ENCODE measurements around the gene ELOVL7.
"Not testable (repeated sequence)": the region's sequence is repeated elsewhere in the genome, so short reads cannot be mapped to it uniquely, and the experiment has no call there.

The ELOVL7 gene

DNA sequence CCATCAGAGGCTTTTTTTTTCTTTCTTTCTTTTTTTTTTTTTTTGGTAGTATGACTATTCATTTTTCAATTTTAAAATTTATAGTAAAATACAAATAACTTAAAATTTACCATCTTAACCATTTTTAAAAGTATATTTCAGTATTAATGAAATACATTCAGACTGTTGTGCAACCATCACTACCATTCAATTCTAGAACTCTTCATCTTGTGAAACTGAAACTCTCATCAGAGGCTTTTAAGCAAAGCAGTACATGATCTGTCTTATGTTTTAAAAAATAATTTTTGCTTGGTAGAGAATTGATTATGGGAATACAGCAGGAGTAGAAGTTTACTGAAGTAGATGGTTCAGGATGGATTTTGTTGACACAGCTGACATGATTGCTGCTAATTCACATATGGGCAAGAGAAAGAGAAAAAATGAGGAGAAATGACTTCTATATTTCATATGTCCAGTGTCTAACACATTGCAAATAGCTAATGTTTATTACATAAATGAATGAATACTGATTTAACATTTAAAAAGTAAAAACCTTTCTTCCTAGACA is 13.4 kb downstream of the ELOVL7 start:
- no peak for DNase-seq (ENCODE audit: low read depth in 4 of 4, low spot score in 1 of 4)

DNA sequence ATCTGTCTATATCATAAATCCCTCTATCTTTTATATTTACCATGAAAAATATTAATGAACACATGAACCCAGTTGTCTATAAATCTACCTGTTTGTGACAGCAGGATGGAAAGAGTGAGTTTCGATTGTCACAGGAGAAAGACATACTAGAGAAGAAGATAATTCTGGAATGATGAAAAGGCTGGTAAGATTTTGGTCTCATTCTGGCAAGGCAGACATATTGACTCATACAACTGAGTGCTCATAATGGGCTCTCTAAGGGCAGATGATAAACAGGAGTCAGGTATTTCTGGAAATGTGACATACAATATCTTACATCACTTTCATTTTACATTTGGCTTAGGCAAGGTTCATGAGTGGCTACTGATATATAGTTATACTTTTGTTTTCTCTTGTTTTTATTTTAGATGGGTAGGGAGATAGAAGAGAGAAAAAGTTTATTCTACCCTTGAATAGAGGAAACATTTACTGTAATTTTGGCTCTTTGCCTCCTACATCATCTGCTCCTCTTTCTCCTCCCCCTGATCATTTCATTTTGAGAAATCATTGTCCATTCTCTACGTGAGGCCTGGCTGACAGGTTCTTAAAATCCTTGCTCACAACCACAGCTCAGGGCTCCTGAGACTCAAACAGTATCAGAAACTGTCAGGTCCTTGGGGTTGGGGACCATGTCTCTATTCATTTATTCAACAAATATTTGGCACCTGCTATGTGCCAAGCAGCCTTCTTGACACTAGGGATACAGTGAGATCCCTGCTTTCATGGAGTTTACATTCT is 14.4 kb downstream of the ELOVL7 start:
- no peak for DNase-seq (ENCODE audit: low read depth in 4 of 4, low spot score in 1 of 4)

DNA sequence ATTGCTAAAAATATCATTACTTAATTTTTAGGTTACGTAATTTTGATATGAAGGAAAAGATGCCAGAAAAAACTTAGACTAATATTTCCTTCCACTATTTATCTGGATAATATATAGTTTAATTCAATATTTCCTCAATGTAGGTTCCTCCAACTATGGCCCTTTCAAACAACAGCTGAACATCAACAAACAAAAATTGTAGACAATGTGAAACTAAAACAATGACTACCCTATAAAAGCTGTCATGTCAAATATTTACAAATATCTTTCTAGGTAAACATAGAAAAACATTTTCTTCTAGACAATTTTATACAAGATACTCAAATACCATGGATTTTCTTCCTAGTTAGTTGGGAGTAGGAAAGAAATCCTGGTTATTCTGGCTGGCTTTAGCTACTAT is 16.9 kb downstream of the ELOVL7 start:
- DNase-seq (ENCODE audit: low read depth in 4 of 4, low spot score in 1 of 4): no peak

DNA sequence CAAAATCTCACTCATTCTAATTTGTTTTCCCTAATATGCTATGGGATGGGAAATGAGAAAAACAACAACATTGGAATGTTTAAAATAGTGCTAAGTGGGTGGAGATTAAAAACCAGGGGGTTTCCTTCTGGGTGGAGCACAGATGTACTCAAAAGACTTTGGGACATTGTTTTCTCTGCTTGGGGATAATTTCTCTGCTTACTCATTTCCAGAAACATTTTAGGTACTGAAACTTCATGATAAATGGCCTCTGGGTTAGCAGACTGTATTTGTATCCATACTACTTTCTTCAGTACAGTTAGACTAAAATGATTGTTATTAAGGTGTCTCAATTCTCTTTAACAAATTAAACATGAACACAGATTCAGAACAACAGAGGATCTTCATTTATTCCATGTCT is 17.4 kb downstream of the ELOVL7 start:
- DNase-seq (ENCODE audit: low read depth in 4 of 4, low spot score in 1 of 4): no peak

DNA sequence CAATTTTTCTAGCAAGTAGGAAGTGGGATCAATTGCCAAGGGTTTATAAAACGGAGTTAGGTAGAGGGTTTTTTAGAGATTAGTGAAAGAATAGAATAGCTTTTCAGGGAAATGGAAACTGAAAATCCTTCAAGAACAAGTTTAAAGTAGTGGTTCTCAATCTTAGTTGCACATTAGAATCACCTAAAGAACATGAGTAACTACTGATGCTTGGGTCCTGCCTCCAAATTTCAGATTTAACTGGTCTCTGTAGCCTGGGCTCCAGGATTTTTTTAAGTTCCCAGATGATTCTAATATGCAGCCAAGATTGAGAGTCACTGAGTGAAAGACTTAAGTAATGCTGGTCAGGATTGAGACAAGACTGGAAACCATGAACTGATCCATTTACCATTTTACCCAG is 20.5 kb downstream of the ELOVL7 start:
- no peak for DNase-seq (ENCODE audit: low read depth in 4 of 4, low spot score in 1 of 4)

DNA sequence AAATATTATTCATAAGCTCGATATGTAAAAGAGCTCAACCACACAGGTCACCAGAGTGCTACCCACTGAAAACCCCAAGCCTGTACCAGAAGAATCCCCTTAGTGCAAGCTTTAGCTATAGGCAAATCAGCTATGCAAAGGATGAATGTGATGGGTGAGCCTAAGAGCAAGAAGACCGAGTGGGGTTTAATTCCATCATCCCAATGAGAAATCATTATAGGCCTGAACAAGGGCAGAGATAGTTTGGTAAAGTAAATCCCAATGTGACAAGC is 21.8 kb downstream of the ELOVL7 start:
- DNase-seq (ENCODE audit: low read depth in 4 of 4, low spot score in 1 of 4): no peak

DNA sequence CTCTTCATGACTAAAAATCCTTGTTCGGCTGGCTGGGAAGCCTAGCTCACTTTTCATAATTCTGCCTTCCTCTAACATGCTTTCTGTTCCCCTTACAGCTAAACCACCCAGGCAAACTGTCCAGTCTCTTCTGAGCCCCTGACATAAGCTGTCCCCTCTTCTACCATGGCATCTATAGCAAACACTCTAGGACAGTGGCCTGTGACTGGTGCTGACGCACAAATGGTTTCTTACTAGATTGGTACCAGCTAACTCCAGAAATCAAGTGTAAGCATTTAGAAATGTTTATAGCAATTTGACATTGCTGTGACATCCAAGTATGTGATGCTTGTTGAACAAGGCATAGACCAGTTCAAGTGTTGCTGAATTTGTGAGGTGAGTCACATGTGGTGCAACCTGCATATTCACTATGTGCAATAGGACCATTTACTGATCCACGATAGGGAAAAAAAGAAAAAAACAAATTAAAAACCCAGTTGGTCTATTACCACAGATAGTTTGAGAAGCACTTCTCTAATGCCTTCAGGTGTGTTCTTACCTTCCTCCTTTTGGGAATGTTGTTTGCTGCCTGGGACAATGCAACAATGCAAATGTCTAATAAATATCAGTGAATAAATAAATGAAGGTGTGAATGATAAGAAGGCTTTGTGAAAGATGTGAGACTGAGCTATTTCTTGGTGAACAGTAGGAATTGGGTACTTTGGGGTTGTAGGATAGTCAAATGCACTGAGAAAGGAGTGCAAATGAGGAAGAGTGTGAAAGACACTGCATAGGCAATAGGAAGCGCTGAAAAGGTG is 22.4 kb downstream of the ELOVL7 start:
- DNase-seq (ENCODE audit: low read depth in 4 of 4, low spot score in 1 of 4): no peak

DNA sequence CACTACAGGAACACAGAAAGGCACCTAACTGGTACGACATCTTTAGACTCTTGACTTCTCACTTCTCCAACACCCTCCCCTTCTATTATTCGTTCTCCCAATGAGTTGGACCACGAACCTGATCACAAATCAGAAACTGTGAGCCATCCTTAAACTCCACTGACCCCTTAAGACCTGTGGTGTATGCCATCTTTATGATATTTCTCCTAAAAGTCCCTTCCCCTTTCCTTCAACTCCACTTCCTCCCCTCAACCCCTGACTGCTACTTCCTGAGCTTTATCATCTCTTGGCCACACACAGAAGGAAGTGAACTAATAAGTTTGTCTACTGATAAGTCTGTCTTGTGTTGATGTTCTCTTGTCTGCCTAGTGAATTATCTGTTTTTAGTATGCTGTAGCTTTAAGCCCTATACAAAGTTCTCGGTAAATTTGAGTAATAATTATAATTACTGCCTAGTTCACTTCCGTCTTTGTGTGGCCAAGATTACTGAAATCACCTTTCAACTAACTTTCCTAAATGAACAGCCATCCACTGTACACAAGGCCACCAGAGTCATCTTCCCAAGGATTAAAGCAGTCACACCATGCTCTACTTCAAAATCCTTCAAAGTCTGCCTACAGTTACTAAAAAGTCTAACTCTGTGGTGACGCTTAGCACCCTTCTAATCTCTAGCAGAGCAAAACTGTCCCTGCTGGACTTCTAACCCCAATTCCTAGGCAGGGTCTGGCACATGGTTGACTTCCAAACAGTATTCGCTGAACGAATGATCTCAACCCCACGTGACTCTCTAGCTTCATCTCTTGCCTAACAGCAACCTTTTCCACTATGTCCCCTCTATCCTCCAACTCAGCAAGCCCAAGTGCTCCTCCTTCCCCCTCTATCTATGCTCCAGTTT is 23.2 kb downstream of the ELOVL7 start:
- DNase-seq (ENCODE audit: low read depth in 4 of 4, low spot score in 1 of 4): no peak

DNA sequence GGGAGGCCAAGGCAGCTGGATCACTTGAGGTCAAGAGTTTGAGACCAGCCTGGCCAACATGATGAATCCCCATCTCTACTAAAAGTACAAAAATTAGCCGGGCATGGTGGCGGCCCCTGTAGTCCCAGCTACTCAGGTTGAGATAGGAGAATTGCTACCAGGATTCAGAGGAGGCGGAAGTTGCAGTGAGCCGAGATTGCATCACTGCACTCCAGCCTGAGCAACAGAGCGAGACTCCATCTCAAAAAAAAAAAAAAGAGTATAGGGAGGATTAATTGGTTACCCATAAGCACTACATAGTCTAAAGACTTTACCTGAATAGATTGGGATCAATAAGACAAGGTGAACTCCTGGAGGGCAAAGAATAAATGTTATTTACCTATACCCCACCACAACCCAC is 27.9 kb downstream of the ELOVL7 start:
- DNase-seq (ENCODE audit: low read depth in 4 of 4, low spot score in 1 of 4): not testable (repeated sequence)

DNA sequence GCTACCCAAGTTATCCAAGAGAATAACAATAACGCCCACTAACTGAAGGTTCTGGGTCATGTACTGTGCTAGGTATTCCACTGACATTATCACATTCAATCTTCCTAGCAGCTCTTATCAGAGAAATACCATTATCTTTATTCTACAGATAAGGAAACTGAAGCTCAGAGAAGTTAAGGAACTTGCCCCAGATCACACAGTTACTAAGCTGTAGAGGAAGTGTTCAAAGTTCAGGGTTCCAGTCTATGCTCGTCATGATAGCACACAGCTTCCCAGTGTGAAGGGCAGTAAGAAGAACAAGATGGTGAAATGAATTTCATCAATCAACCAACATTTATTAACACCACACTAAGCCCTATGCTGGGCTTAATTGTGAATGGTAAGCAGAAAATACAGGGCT is 29.6 kb downstream of the ELOVL7 start:
- DNase-seq (ENCODE audit: low read depth in 4 of 4, low spot score in 1 of 4): no peak

DNA sequence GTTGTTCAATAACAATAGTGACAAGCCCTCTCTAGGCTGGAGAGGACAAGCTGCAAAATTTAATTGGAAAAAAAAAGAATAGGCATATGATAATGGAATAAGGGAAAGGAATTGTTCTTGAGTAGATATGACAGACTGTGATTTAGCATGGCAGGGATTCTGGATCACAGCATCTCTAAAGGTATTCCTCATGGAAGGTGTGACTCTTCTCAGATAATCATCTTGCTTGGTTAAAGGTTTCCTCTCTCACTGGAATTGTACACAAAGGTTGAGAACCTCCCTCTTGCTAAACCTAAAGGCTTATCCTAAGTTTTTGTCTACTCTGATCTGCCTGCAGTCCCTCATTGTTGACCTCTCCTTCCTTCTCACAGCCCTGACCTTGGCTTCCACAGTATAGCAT is 31.6 kb downstream of the ELOVL7 start:
- no peak for DNase-seq (ENCODE audit: low read depth in 4 of 4, low spot score in 1 of 4)

DNA sequence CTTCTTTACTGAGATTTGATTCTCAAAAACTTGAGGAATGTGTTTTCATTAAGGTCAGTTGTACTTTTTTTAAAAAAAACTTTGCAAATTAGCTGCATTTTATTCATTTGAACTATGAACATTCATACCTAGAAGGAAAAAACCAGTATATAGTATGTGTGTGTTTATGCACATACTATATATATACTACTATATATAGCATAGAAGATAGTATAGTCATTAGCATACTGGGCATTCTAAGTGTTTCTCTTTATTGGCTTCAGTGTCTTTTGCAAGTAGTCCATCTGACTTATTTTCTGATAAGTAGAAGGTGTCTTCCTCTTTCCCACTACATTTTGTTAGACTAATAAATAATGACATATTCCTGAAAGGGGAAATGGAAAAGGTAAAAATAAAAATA is 33.0 kb downstream of the ELOVL7 start:
- DNase-seq (ENCODE audit: low read depth in 4 of 4, low spot score in 1 of 4): no peak

DNA sequence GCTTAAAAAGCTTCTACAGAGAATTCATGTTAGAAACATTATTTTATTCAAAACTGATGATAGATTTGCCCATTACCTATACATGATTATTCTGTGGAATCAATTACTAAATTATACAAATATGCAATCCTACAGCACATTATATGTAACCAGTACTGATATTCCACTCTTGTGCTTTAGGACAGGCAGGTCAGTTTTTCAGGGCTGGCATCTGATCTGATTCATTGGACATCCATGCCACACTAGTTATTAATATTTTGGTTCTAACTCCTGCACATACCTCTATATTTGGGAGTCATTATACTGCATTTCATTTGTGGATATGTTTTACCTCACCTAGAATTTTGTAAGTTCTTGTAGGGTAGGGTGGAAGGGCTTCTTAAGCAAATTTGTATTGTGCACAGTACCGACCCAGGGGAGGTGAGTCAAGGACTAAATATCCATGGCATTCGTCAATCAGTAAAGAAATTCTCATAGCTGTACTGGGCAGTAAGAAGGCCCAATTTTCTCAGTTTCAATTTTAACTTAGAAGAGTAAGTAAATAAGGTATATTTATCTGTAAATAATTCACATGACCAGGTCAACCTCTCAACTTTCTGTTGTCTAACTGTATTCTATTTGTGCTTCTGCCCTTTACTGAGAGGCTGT is 33.5 kb downstream of the ELOVL7 start:
- no peak for DNase-seq (ENCODE audit: low read depth in 4 of 4, low spot score in 1 of 4)

DNA sequence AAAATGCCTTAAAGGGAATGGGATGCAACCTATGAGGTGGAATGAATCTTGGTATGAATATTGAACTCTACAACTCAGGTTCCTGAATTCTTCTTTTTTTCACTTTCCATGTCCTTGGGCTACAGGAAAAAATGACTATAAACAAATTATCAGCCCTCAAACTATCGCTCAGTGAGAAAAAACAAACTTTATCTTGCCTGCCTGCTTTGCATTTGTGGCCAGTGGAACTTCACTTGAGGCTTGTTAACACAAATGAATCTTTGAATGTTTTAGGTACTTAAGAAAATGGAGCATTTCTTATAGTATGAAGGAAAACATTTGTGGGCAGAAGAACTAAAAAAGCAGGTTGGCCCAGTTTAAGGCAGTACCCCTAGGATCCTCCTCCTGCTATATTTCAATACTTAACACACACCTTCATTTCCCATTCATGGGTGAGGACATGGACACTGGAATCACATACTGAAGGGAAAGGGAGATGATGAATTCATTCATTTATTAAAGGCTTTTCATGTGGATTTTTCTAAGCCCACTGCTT is 34.1 kb downstream of the ELOVL7 start:
- DNase-seq (ENCODE audit: low read depth in 4 of 4, low spot score in 1 of 4): no peak

DNA sequence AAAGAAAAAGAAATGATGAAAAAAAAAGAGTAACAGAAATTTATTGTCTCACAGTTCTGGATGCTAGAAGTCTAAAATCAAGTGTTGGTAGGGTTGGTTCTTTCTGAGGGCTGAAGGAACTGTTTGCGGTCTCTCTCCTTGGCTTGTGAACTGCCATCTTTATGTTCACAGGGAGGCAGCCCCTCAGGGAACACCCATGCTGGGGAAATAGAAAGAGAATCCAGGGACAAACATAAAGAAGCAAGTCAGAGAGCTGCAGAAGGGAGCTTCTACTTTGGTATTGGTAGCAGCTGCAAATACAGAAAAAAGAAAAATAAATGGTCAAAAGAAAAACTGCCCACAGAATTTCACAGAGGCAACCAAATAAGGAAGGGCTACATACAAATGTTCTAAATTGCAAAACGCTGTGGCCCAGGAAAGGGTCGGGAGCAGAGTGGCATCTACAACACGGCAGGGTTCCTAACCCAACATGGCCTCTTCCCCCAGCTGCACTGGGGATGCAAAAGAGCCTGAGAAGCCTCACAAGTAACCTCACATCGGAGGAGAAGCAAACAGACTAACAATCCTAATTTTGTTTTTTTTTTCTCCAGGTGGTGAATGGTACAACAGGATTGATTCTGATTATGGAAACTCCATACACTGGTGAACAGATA is 37.4 kb downstream of the ELOVL7 start:
- no peak for DNase-seq (ENCODE audit: low read depth in 4 of 4, low spot score in 1 of 4)

DNA sequence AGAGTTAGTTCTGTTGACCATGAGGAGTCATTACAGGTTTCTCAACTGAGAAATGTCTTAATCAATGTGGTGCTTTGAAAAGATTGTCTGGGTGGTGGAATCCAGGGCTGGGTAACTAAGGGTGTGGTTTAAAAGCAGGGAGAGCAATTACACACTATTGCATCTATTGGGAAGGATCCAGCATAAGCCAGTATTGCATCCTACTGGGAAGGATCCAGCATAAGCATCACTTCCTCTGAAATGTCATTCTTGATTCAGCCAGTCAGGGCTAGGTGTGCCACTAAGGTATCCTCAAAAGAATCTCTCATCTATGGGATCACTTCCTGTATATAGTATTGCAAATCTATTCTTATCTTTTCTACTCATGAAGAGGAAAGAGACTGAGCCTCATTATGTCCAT is 38.6 kb downstream of the ELOVL7 start:
- no peak for DNase-seq (ENCODE audit: low read depth in 4 of 4, low spot score in 1 of 4)

DNA sequence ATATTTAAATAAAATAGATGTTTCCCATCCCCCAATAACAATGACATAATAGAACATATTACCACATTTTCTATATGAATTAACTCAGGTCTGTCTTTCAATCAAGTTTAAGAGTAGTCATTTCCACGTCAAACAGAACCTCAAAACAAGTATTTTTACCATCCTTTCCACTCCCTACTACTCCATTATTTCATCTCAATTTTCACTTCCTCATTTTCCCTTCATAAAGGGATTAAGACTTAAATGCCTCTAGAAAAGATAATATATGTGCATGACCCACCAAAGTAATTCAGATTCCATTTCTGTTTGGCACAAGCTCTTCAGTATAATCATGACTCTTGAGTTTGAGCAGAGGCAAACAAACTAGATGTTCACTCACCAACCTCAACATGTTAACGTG is 40.4 kb downstream of the ELOVL7 start:
- DNase-seq (ENCODE audit: low read depth in 4 of 4, low spot score in 1 of 4): no peak

DNA sequence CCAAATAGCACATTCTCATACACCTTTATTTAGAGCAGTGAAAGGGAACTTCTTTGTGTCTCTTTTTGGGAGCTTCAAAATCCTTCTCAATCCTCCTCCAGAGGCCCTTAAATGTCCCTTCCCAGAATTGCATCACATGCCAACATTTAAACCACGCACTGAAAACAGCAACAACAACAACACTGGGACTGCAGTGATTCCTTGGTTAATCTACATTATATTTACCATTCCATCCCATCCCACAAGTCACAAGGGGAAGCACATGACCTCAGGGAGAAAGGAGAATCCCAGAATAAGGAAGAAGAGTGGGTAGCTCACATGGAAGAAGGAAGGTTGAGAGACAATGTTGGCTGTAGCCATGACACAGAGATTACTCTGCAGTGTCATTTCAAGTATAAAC is 41.1 kb downstream of the ELOVL7 start:
- DNase-seq (ENCODE audit: low read depth in 4 of 4, low spot score in 1 of 4): no peak

DNA sequence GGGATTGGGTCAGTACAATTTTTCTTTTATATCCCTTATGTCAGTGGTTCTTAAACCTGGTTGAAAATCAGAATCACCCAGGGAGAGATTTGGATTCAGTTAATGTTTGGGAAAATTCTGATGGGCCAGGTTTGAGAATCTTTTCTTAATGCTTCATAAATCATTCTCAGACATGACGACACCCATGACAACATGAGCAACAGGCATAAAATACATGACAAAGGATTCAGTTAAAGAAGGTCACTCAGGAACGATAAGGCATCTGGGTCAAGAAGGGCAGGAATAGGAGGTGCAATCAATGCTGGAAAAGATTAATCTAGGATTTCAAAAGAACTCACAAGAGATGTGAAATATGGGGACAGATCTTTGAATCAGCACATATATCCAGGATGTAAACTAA is 41.8 kb downstream of the ELOVL7 start:
- DNase-seq (ENCODE audit: low read depth in 4 of 4, low spot score in 1 of 4): no peak

DNA sequence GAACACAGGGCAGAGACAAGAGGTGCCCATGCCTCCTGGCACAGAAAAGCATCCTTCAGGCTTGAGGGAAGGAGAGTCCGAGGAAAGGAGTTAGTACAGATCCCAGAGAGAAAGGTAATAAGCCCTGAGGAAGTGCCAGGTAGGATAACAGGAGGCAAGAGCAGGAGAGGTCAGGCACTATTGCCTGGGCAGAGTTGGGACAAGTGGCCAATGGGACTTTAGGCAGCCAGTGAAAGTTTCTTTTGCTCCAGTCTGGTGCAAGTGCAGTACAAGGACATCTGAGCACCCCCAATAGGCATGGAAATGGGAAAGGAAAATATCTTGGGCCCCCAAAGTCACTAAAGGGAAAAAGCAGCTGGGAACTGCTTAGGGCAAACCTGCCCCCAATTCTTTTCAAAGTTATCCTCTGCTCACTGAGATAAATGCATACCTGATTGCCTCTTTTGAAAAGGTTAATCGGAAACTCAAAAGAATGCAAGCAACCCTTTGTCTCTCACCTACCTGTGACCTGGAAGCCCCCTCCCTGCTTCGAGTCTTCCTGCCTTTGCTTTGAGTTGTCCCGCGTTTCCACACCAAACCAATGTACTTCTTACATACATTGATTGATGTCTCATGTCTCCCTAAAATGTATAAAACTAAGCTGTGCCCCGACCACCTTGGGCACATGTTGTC is 46.5 kb downstream of the ELOVL7 start:
- no peak for DNase-seq (ENCODE audit: low read depth in 4 of 4, low spot score in 1 of 4)
